Measurements from ENCODE around the gene GPC5.

DNA sequence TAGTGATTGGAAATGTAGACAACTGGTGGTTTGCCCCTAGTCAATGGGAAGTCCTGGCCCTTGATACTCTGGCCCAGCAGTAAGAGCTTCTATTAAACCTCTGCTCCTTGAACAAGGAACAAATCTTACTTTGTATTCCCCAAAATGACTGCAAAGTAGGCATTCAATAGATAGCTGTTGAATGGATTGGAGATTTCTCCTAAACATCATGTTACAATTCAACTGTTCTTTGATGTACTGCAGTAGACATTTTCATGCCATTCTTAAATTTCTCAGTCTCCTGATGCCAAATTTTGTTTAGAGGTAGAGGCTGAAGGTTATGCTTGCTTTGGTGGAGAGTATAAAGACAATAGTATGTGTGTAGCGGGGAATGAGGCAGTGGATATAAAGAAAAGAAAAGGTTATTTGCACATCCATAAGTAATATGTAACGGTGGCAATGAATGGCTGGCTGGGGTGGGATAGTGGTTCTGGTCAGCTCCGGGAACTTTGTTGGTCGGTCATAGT lies 38.1 kb upstream of the GPC5 start:
- TF ChIP-seq, protein P1, sequence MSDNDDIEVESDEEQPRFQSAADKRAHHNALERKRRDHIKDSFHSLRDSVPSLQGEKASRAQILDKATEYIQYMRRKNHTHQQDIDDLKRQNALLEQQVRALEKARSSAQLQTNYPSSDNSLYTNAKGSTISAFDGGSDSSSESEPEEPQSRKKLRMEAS (IDR thresholded peaks at IDR 0.05) = no peak
- TF ChIP-seq, protein P2, sequence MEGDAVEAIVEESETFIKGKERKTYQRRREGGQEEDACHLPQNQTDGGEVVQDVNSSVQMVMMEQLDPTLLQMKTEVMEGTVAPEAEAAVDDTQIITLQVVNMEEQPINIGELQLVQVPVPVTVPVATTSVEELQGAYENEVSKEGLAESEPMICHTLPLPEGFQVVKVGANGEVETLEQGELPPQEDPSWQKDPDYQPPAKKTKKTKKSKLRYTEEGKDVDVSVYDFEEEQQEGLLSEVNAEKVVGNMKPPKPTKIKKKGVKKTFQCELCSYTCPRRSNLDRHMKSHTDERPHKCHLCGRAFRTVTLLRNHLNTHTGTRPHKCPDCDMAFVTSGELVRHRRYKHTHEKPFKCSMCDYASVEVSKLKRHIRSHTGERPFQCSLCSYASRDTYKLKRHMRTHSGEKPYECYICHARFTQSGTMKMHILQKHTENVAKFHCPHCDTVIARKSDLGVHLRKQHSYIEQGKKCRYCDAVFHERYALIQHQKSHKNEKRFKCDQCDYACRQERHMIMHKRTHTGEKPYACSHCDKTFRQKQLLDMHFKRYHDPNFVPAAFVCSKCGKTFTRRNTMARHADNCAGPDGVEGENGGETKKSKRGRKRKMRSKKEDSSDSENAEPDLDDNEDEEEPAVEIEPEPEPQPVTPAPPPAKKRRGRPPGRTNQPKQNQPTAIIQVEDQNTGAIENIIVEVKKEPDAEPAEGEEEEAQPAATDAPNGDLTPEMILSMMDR (IDR thresholded peaks at IDR 0.05) = no peak
- TF ChIP-seq MYC (IDR thresholded peaks at IDR 0.05; ENCODE audit: borderline replicate concordance, low read length) (no peak), RAD21 (conservative IDR thresholded peaks at IDR 0.05 in 1 of 2, IDR thresholded peaks at IDR 0.05 in 1 of 2) (no peak), POLR2A (IDR thresholded peaks at IDR 0.05; ENCODE audit: low read length) (no peak), TP53 (CRISPR knock-in tag; IDR thresholded peaks at IDR 0.05) (no peak), EHMT2 (IDR thresholded peaks at IDR 0.05; ENCODE audit: low read depth) (no peak), ZNF302 (CRISPR knock-in tag; IDR thresholded peaks at IDR 0.05) (no peak), RFX5 (IDR thresholded peaks at IDR 0.05) (no peak), KDM1A (IDR thresholded peaks at IDR 0.05; ENCODE audit: low read depth) (no peak), JUN (IDR thresholded peaks at IDR 0.05) (no peak)
- TF ChIP-seq, protein P3, sequence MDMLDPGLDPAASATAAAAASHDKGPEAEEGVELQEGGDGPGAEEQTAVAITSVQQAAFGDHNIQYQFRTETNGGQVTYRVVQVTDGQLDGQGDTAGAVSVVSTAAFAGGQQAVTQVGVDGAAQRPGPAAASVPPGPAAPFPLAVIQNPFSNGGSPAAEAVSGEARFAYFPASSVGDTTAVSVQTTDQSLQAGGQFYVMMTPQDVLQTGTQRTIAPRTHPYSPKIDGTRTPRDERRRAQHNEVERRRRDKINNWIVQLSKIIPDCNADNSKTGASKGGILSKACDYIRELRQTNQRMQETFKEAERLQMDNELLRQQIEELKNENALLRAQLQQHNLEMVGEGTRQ (IDR thresholded peaks at IDR 0.05) = no peak
- TF ChIP-seq, protein P4, sequence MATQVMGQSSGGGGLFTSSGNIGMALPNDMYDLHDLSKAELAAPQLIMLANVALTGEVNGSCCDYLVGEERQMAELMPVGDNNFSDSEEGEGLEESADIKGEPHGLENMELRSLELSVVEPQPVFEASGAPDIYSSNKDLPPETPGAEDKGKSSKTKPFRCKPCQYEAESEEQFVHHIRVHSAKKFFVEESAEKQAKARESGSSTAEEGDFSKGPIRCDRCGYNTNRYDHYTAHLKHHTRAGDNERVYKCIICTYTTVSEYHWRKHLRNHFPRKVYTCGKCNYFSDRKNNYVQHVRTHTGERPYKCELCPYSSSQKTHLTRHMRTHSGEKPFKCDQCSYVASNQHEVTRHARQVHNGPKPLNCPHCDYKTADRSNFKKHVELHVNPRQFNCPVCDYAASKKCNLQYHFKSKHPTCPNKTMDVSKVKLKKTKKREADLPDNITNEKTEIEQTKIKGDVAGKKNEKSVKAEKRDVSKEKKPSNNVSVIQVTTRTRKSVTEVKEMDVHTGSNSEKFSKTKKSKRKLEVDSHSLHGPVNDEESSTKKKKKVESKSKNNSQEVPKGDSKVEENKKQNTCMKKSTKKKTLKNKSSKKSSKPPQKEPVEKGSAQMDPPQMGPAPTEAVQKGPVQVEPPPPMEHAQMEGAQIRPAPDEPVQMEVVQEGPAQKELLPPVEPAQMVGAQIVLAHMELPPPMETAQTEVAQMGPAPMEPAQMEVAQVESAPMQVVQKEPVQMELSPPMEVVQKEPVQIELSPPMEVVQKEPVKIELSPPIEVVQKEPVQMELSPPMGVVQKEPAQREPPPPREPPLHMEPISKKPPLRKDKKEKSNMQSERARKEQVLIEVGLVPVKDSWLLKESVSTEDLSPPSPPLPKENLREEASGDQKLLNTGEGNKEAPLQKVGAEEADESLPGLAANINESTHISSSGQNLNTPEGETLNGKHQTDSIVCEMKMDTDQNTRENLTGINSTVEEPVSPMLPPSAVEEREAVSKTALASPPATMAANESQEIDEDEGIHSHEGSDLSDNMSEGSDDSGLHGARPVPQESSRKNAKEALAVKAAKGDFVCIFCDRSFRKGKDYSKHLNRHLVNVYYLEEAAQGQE (IDR thresholded peaks at IDR 0.05) = no peak
- TF ChIP-seq, protein P5, sequence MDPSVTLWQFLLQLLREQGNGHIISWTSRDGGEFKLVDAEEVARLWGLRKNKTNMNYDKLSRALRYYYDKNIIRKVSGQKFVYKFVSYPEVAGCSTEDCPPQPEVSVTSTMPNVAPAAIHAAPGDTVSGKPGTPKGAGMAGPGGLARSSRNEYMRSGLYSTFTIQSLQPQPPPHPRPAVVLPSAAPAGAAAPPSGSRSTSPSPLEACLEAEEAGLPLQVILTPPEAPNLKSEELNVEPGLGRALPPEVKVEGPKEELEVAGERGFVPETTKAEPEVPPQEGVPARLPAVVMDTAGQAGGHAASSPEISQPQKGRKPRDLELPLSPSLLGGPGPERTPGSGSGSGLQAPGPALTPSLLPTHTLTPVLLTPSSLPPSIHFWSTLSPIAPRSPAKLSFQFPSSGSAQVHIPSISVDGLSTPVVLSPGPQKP (IDR thresholded peaks at IDR 0.05; ENCODE audit: low read depth, low read length) = no peak

Data from A549 (cell line).